ENCODE results near the gene IGSF23. TPM values are rescaled to one million over a fixed set of nuclear protein-coding genes. Genes with fewer than 3 reads are reported as not detected.
"Not testable (repeated sequence)": the region's sequence is repeated elsewhere in the genome, so short reads cannot be mapped to it uniquely, and the experiment has no call there.

Gene IGSF23
- total RNA-seq, 2 donors from 2014 or later = not detected

GRCh38 chr19:44670027-44670426 lies 56.7 kb downstream of the IGSF23 start:
- H3K4me3 Mint-ChIP-seq; H3K36me3 Mint-ChIP-seq (ENCODE audit: low read depth); ATAC-seq (replicated peaks); H3K9me3 Mint-ChIP-seq; H3K27me3 Mint-ChIP-seq; H3K27ac Mint-ChIP-seq; H3K4me1 Mint-ChIP-seq: not testable (repeated sequence)

- Mint-ChIP-seq H3K4me1 (no peaks in the 10 kb centered on the region), H3K9me3 (no peaks in the 10 kb centered on the region), H3K27me3 (no peaks in the 10 kb centered on the region), H3K36me3 (ENCODE audit: low read depth) (no peaks in the 10 kb centered on the region), H3K4me3 (no peak within 1 kb of the TSS), H3K27ac (no peak within 1 kb of the TSS)
- peak; percentile 62 for ATAC-seq (replicated peaks)
These were observed 58.0 kb downstream of the IGSF23 start, which contains the start of gene CEACAM19 for GRCh38 chr19:44671400-44671799. Gene CEACAM19, plus strand, starts transcription at chr19:44671482. Its CDS starts 450 bp downstream, at chr19:44671932.

DNA sequence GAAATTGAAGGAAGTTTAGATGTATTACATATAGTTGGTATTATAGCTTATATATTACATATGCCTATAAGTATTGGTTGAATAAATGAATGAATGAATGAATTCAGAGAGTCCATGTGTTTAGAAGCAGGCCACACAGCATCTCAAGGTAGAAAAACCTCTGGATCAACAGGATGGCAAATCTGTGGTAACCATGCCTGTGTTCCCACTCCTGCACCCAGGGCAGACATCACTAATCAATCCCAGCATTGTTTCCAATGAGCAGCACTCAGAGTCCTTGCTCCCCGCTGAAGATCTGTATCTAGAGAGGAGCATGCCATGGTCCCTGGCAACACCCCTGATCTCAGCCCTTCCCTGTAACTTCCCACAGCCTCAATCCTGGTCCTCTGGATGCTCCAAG lies 58.9 kb downstream of the IGSF23 start:
- no peaks in the 10 kb centered on the region for H3K36me3 Mint-ChIP-seq (ENCODE audit: low read depth)
- no peaks in the 10 kb centered on the region for H3K9me3 Mint-ChIP-seq
- H3K4me1 Mint-ChIP-seq = no peaks in the 10 kb centered on the region
- no peak for ATAC-seq (replicated peaks)
- no peak overlapping the region for H3K27ac Mint-ChIP-seq
- H3K4me3 Mint-ChIP-seq = no peak overlapping the region
- H3K27me3 Mint-ChIP-seq = no peaks in the 10 kb centered on the region

DNA sequence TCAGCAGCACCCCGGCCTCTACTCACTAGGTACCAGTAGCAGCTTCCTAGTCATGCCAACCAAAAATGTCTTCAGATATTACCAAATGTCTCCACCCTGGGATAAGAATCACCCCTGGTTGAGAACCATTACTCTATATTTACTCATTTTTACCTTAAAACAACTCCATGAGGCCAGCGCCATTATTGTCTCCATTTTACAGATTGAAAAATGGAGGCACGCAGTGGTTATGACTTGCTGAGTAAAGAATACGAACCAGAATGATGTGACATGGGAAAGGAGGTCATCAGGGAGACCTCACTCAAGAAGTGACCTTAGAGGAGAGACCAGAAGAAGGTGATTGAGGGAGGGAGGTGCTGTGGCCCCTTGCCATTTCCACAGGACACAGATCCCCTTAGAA lies 60.1 kb downstream of the IGSF23 start:
- H3K27me3 Mint-ChIP-seq = no peaks in the 10 kb centered on the region
- no peak for ATAC-seq (replicated peaks)

DNA sequence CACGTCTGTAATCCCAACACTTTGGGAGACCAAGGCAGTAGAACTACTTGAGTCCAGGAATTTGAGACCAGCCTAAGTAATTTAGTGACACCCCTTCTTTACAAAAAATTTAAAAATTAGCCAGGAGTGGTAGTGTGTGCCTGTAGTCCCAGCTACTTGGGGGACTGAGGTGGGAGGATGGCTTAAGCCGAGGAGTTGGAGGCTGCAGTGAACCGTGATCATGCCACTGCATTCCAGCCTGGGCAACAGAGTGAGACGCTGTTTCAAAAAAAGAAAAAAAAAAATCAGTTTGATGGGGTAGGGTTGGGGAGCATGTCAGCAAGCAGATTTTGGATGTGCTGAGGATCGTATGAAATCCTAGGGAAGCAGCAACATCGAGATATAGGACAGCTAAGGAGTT lies 62.2 kb downstream of the IGSF23 start:
- Mint-ChIP-seq H3K4me3 (no peak overlapping the region), H3K4me1 (no peaks in the 10 kb centered on the region), H3K27me3 (no peaks in the 10 kb centered on the region), H3K27ac (no peak overlapping the region), H3K36me3 (ENCODE audit: low read depth) (no peaks in the 10 kb centered on the region), H3K9me3 (no peaks in the 10 kb centered on the region)
- ATAC-seq (replicated peaks) = no peak

More for the DNA sequence above, 60.1 kb downstream of the IGSF23 start:
- Mint-ChIP-seq H3K9me3 (no peaks in the 10 kb centered on the region), H3K36me3 (ENCODE audit: low read depth) (no peaks in the 10 kb centered on the region), H3K27ac (no peak overlapping the region), H3K4me3 (no peak overlapping the region), H3K4me1 (no peaks in the 10 kb centered on the region)

DNA sequence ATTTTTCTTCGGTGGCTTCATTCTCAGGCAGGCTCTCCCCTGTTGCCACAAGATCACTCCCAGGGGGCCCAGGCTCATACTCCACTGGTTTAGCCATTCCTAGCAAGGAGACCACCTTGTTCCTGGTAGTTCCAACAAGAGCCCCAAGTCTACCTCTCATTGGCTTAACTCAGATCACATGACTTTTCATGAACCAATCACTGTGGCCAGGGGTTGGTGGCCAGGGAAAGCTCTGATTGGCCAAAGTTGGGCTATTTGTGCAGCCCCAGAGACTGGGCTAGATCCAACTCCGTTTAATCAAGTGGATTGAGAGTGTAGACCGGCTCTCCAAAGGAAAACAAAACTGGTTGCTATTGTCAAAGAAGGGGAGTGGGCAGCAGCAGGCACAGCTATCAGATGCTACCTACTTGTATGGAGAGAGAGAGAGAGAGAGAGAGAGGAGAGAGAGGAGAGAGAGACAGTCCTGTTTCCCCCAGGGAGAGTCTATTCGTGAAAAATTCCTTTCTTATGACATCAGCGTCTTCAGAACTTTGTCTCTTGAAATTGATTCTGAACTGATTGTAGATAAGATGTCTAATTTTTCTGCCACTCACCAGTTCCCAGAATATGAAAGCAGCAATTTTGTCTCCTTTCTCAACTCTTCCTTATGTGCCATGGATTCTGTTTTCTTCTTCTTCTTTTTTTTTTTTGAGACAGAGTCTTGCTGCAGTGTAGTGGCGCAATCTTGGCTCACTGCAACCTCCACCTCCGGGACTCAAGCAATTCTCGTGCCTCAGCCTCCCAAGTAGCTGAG lies 63.9 kb downstream of the IGSF23 start:
- Mint-ChIP-seq H3K4me1 (no peaks in the 10 kb centered on the region), H3K36me3 (ENCODE audit: low read depth) (no peaks in the 10 kb centered on the region), H3K4me3 (no peak overlapping the region), H3K27ac (no peak overlapping the region), H3K9me3 (no peaks in the 10 kb centered on the region), H3K27me3 (no peaks in the 10 kb centered on the region)
- ATAC-seq (replicated peaks) = peak; percentile 43

DNA sequence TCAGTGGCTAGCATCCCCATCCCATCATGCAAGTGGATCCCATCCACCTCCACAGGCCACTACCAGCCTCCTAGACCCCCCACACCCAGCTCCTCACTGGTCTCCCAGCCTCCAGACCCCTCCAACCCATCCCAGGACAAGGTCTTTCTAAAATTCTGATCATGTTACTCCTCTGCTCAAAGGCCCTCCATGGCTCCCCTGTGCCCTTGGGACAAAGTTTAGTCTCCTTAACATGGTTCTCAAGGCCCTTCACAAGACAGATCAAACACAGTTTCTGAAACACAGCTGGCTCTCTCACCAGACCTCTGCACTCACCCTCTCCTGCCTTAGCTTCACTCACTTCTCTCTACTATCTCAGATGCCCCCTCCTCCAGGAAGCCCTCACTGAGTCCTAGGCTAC lies 67.2 kb downstream of the IGSF23 start:
- H3K9me3 Mint-ChIP-seq = no peaks in the 10 kb centered on the region

GRCh38 chr19:44681992-44682790 lies 68.8 kb downstream of the IGSF23 start:
- no peak overlapping the region for H3K27ac Mint-ChIP-seq
- H3K4me3 Mint-ChIP-seq = no peak overlapping the region
- H3K27me3 Mint-ChIP-seq = peaks cover 10% of the 10 kb centered on the region
- ATAC-seq (replicated peaks) = no peak
- no peaks in the 10 kb centered on the region for H3K36me3 Mint-ChIP-seq (ENCODE audit: low read depth)
- H3K4me1 Mint-ChIP-seq = peaks cover 6% of the 10 kb centered on the region
- no peaks in the 10 kb centered on the region for H3K9me3 Mint-ChIP-seq

More for the DNA sequence above, 67.2 kb downstream of the IGSF23 start:
- H3K4me3 Mint-ChIP-seq = no peak overlapping the region
- no peak overlapping the region for H3K27ac Mint-ChIP-seq
- H3K4me1 Mint-ChIP-seq = peaks cover 6% of the 10 kb centered on the region
- H3K36me3 Mint-ChIP-seq (ENCODE audit: low read depth) = no peaks in the 10 kb centered on the region
- ATAC-seq (replicated peaks) = no peak
- H3K27me3 Mint-ChIP-seq = peaks cover 4% of the 10 kb centered on the region

GRCh38 chr19:44682807-44683206 lies 69.4 kb downstream of the IGSF23 start:
- peaks cover 6% of the 10 kb centered on the region for H3K4me1 Mint-ChIP-seq
- ATAC-seq (replicated peaks) = no peak
- H3K27ac Mint-ChIP-seq = no peak overlapping the region
- H3K27me3 Mint-ChIP-seq = peaks cover 13% of the 10 kb centered on the region
- no peaks in the 10 kb centered on the region for H3K36me3 Mint-ChIP-seq (ENCODE audit: low read depth)
- no peak overlapping the region for H3K4me3 Mint-ChIP-seq
- no peaks in the 10 kb centered on the region for H3K9me3 Mint-ChIP-seq

DNA sequence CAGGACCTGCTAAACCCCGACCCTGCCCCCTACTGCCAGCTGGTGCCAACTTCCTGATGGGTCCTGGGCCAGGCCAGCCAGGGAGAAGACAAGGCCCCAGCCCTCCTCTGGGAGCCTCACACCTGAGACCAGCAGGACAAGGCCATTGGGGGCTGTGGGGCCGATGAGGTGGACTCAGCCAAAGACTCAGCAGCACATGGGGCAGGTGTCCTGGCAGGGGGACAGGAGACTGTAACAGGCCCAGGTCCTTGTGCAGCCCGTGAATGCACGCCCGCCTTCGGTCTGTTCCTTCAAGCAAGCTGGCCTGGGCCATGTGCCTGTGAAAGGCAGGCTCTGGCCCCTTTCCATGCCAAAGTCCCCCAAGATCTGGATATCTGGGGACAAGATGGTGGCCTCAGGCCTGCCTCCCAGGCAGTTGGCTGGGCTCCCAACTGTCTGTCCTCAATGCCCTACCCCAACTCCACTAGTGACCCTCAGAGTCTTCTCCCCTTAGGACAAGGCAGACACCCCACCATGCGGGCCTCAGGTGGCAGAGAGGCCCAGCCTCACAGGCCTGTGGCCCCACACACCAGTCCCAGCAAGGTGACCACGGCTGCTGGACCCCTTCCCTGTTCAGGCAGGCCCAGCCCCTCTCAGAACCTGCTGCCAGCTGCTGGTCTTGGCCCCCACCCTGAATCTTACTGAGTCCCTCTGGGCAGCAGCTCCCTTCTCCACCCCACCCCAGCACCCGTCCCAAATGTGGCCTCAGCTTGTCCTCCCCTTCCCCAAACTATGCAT lies 70.3 kb downstream of the IGSF23 start:
- Mint-ChIP-seq H3K9me3 (no peaks in the 10 kb centered on the region), H3K4me1 (peaks cover 6% of the 10 kb centered on the region), H3K36me3 (ENCODE audit: low read depth) (no peaks in the 10 kb centered on the region), H3K27me3 (peaks cover 16% of the 10 kb centered on the region), H3K27ac (no peak overlapping the region), H3K4me3 (no peak overlapping the region)
- no peak for ATAC-seq (replicated peaks)

DNA sequence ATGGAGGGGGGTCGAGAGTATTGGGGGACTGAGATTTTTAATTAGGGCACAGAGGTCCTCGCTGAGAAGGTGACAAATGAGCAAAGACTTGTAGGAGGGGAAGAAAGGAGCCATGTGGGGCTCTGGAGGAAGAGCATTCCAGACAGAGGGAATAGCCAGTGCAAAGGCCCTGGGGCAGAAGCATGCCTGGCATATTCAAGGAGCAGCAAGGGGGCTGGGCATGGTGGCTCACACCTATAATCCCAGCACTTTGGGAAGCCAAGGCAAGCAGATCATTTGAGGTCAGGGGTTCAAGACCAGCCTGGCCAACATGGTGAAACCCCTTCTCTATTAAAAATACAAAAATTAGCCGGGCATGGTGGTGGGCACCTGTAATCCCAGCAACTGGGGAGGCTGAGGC lies 71.0 kb downstream of the IGSF23 start:
- not testable (repeated sequence) for H3K9me3 Mint-ChIP-seq; ATAC-seq (replicated peaks); H3K4me3 Mint-ChIP-seq; H3K36me3 Mint-ChIP-seq (ENCODE audit: low read depth); H3K4me1 Mint-ChIP-seq
- H3K27me3 Mint-ChIP-seq = peaks cover 16% of the 10 kb centered on the region
- H3K27ac Mint-ChIP-seq = peak overlapping the region; percentile 41

DNA sequence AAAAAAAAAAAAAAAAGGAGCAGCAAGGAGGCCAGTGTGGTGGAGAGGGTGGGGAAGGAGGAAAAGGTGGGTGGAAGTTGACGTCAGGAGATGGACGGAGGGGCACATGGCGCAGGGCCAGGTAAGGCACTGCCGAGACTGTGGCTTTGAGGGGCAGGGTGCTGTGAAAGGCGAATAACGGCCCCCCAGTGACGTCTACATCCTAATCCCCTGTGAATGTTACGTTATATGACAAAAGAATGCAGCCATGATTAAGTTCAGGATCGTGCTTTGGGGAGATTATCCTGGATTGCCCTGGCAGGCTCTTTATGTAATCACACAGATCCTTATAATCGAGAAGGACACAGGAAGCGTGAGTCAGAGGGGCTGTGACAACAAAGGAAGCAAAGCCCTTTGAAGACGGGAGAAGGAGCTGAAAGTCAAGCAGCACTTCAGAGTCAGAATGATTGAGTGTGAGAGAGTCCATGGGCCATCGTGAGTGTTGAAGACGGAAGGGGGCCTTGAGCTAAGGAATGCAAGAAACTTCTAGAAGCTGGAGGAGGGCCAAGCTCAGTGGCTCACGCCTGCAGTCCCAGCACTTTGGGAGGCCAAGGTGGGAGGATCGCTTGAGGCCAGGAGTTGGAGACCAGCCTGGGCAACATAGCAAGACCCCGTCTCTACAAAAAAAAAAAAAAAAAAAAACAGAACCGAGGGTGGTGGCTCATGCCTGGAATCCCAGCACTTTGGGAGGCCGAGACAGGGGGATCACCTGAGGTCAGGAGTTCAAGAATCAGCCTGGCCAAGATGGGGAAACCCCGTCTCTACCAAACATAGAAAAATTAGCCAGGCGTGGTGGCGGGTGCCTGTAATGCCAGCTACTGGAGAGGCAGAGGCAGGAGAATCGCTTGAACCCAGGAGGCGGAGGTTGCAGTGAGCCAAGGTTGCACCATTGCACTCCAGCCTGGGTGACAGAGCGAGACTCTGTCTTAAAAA lies 71.8 kb downstream of the IGSF23 start:
- Mint-ChIP-seq H3K36me3 (ENCODE audit: low read depth) (no peaks in the 10 kb centered on the region), H3K4me3 (no peak overlapping the region), H3K27me3 (peaks cover 16% of the 10 kb centered on the region), H3K27ac (peak overlapping the region; percentile 41), H3K4me1 (peaks cover 6% of the 10 kb centered on the region), H3K9me3 (no peaks in the 10 kb centered on the region)
- ATAC-seq (replicated peaks) = peak; percentile 68

GRCh38 chr19:44685877-44686276 lies 72.5 kb downstream of the IGSF23 start:
- H3K27ac Mint-ChIP-seq = no peak overlapping the region

More at GRCh38 chr19:44685877-44686276, 72.5 kb downstream of the IGSF23 start:
- peaks cover 16% of the 10 kb centered on the region for H3K27me3 Mint-ChIP-seq
- peaks cover 6% of the 10 kb centered on the region for H3K4me1 Mint-ChIP-seq
- H3K4me3 Mint-ChIP-seq = no peak overlapping the region
- H3K9me3 Mint-ChIP-seq = no peaks in the 10 kb centered on the region
- ATAC-seq (replicated peaks) = no peak
- no peaks in the 10 kb centered on the region for H3K36me3 Mint-ChIP-seq (ENCODE audit: low read depth)

Data from activated T-helper 17 cell treated with anti-CD3 and anti-CD28 coated beads, Interleukin-2, amount 50 U/mL, for 72 hours (primary cell).